GM12878 (cell line): ENCODE data around the gene SH2D5. TPM values are rescaled to one million over a fixed set of nuclear protein-coding genes. Genes with fewer than 3 reads are reported as not detected.

Source experiments
- ATAC-seq: fragments of 200-7000 bp; cut with Tn5 transposase; 3 replicates; pipeline ENCODE4 v1.9.1; 2020; ENCODE audit warnings: mild to moderate bottlenecking, moderate library complexity
- BruUV-seq: library from RNA; stranded (reverse); fragments of 400-500 nt; replicated peaks from 2 replicates; lab custom pipeline; 2021; lab: Mats Ljungman, UMichigan
- CTCF ChIA-PET: fragments of 300-600 bp; sonication (Branson Sonifier 250); formaldehyde crosslinking; extraction: SDS; loops from one replicate; lab custom pipeline; 2021; ENCODE audit warnings: inconsistent platforms; lab: Yijun Ruan, JAX
- POLR2A ChIA-PET: fragments of 350-600 bp; formaldehyde crosslinking; extraction: SDS; loops from one replicate; lab custom pipeline; 2021; ENCODE audit warnings: inconsistent platforms; lab: Charles Lee
- RAD21 ChIA-PET: fragments of 300-600 bp; sonication (Branson Sonifier 250); formaldehyde crosslinking; loops from one replicate; lab custom pipeline; 2023; ENCODE audit warnings: antibody characterized with exemption; ENCODE audit not compliant: unreplicated experiment; lab: Charles Lee
- SMC1A ChIA-PET: fragments of 300-600 bp; sonication (Branson Sonifier 250); formaldehyde crosslinking; loops from one replicate; lab custom pipeline; 2023; ENCODE audit not compliant: unreplicated experiment, uncharacterized antibody; lab: Charles Lee
- DNase-seq: peaks from one replicate; pipeline ENCODE4 v3.0.0-alpha.2; 2011; ENCODE audit warnings: low read depth, low spot score
- FAIRE-seq: peaks from 3 replicates; lab custom pipeline; 2011; peaks lifted over from hg19 to GRCh38; lab: Jason Lieb, UNC
- H2AFZ ChIP-seq: 2 replicates; pipeline ENCODE4 v1.6.0; 2011; ENCODE audit warnings: low read depth, low read length, control low read depth; ENCODE audit not compliant: control insufficient read depth
- H3K27ac ChIP-seq: 2 replicates; pipeline ENCODE4 v1.5.1; 2011; ENCODE audit warnings: control low read depth; ENCODE audit not compliant: control insufficient read depth, insufficient read depth
- H3K27me3 ChIP-seq, 2 experiments: replicated peaks in 1 of 2; 2 replicates each; pipeline versions ENCODE4 v1.6.0 to v1.6.1; 2011; ENCODE audit warnings: low read length in 1 of 2; ENCODE audit not compliant: control insufficient read depth in 2 of 2, insufficient read depth in 2 of 2
- H3K36me3 ChIP-seq, 2 experiments: 2 replicates each; pipeline ENCODE4 v1.5.1; 2011; ENCODE audit warnings: low read length in 1 of 2; ENCODE audit not compliant: control insufficient read depth in 2 of 2, insufficient read depth in 2 of 2
- H3K4me1 ChIP-seq: 2 replicates; pipeline ENCODE4 v1.6.1; 2011; ENCODE audit warnings: mild to moderate bottlenecking, low read length, moderate library complexity, mixed read lengths; ENCODE audit not compliant: control insufficient read depth, insufficient read depth
- H3K4me2 ChIP-seq: 2 replicates; pipeline ENCODE4 v1.6.0; 2011; ENCODE audit warnings: control low read depth; ENCODE audit not compliant: control insufficient read depth, insufficient read depth
- H3K4me3 ChIP-seq: fragments of 200-600 bp; sonication (generic); 2 replicates; pipeline ENCODE4 v1.5.1; 2016
- H3K79me2 ChIP-seq: 2 replicates; pipeline ENCODE4 v1.6.0; 2011; ENCODE audit warnings: low read length; ENCODE audit not compliant: control insufficient read depth, insufficient read depth
- H3K9ac ChIP-seq: 2 replicates; pipeline ENCODE4 v1.8.0; 2011; ENCODE audit warnings: low read length, control low read depth, mixed read lengths; ENCODE audit not compliant: control insufficient read depth, insufficient read depth
- H3K9me3 ChIP-seq: replicated peaks from 3 replicates; pipeline ENCODE4 v1.5.1; 2011; ENCODE audit warnings: mild to moderate bottlenecking, low read length; ENCODE audit not compliant: control insufficient read depth, insufficient read depth
- H4K20me1 ChIP-seq: 2 replicates; pipeline ENCODE4 v1.6.0; 2011; ENCODE audit not compliant: control insufficient read depth, insufficient read depth
- BCL11A ChIP-seq: IDR thresholded peaks from 2 replicates; pipeline ENCODE4 v1.6.1; 2011; ENCODE audit warnings: low read depth, low read length
- CHD2 ChIP-seq: IDR thresholded peaks from 2 replicates; pipeline ENCODE4 v1.6.1; 2011; ENCODE audit warnings: low read depth, low read length, improper control_type of control experiment, borderline replicate concordance
- CREB1 ChIP-seq: IDR thresholded peaks from 2 replicates; pipeline ENCODE4 v1.6.1; 2012; ENCODE audit warnings: low read depth, mild to moderate bottlenecking, inconsistent platforms
- DPF2 ChIP-seq: fragments of 450-650 bp; IDR thresholded peaks from 2 replicates; pipeline ENCODE4 v1.6.1; 2017; ENCODE audit warnings: mild to moderate bottlenecking
- FOXM1 ChIP-seq: IDR thresholded peaks from 2 replicates; pipeline ENCODE4 v1.6.1; 2012; ENCODE audit warnings: low read depth, mild to moderate bottlenecking, inconsistent platforms, low read length, moderate library complexity
- GABPA ChIP-seq: IDR thresholded peaks from 2 replicates; pipeline ENCODE4 v1.6.1; 2014; ENCODE audit warnings: antibody characterized with exemption, low read depth, mild to moderate bottlenecking, inconsistent platforms
- KAT2A ChIP-seq: conservative IDR thresholded peaks from 2 replicates; pipeline ENCODE4 v1.6.1; 2011; ENCODE audit warnings: low read depth, low read length; ENCODE audit not compliant: control insufficient read depth
- MEF2A ChIP-seq: IDR thresholded peaks from 2 replicates; pipeline ENCODE4 v1.6.1; 2011; ENCODE audit warnings: low read depth, mild to moderate bottlenecking, low read length, moderate library complexity; ENCODE audit not compliant: insufficient read depth
- NFXL1 ChIP-seq: fragments of 450-650 bp; IDR thresholded peaks from 2 replicates; pipeline ENCODE4 v1.6.1; 2017; ENCODE audit warnings: antibody characterized with exemption, mild to moderate bottlenecking, borderline replicate concordance
- RELA ChIP-seq: fragments of 450-650 bp; IDR thresholded peaks from 2 replicates; pipeline ENCODE4 v1.8.0; 2014; ENCODE audit warnings: borderline replicate concordance; ENCODE audit not compliant: partially characterized antibody
- STAT1 ChIP-seq: fragments of 450-650 bp; conservative IDR thresholded peaks from 2 replicates; pipeline ENCODE4 v1.6.1; 2014; ENCODE audit warnings: antibody characterized with exemption, mild to moderate bottlenecking
- WGBS: methylation state at CpG from one replicate; pipeline ENCODE4 v1.1.6; 2016; ENCODE audit warnings: low lambda C conversion rate; ENCODE audit not compliant: insufficient replicate concordance, insufficient coverage; ENCODE audit errors: missing lambda C conversion rate; 5-methylcytosine and 5-hydroxymethylcytosine counted together
- in situ Hi-C: fragments of 300-500 bp; cut with MboI; formaldehyde crosslinking; loops from 9 replicates; pipeline ENCODE4 v1.14.3; 2018; ENCODE audit warnings: mixed read lengths
- intact Hi-C: fragments of 100-400 bp; cut with micrococcal nuclease; formaldehyde crosslinking; loops from one replicate; pipeline ENCODE4 v1.14.2; 2022; ENCODE audit not compliant: unreplicated experiment
- polyA plus RNA-seq, 11 experiments: library from polyadenylated mRNA; depleted of rRNA in 4 of 11; unstranded in 6 of 11; stranded (reverse) in 5 of 11; fragments of >200 nt; fragmentation: Nextera tagmentation in 4 of 11; fragmentation: Illumina TruSeq in 1 of 11; extraction: Ambion mirVana in 4 of 11; extraction: Trizol in 1 of 11; gene quantifications; 1 replicate in 1 of 11; 2 replicates in 10 of 11; pipeline versions ENCODE4 v1.2.1 to v1.2.3, GENCODE V29; 2011 to 2016; ENCODE audit warnings: inconsistent platforms in 2 of 11, missing spikeins in 2 of 11, low read depth in 1 of 11
- total RNA-seq, 4 experiments: library from RNA; depleted of rRNA in 3 of 4; stranded (reverse); fragments of >200 nt in 3 of 4; fragmentation: Illumina TruSeq in 1 of 4; extraction: Trizol in 1 of 4; gene quantifications; 2 replicates each; pipeline versions ENCODE4 v1.2.1 to v1.2.3, GENCODE V29; 2013 to 2021
- TF ChIP-seq, protein P1 (sequence below): IDR thresholded peaks from 2 replicates; pipeline ENCODE4 v1.6.1; 2011; ENCODE audit warnings: borderline replicate concordance, low read depth, mild to moderate bottlenecking, moderate library complexity, low read length; ENCODE audit not compliant: insufficient read depth, poor library complexity, severe bottlenecking
- TF ChIP-seq, protein P2 (sequence below), 3 experiments: IDR thresholded peaks in 2 of 3; conservative IDR thresholded peaks in 1 of 3; 2 replicates each; pipeline ENCODE4 v1.5.1; 2011; ENCODE audit warnings: low read depth in 3 of 3, low read length in 3 of 3, mild to moderate bottlenecking in 3 of 3, control low read depth in 2 of 3, moderate library complexity in 2 of 3, inconsistent platforms in 1 of 3, mixed read lengths in 1 of 3; ENCODE audit not compliant: control insufficient read depth in 2 of 3, insufficient read depth in 1 of 3; ENCODE audit errors: extremely low read depth in 1 of 3
- TF ChIP-seq, protein P3 (sequence below): fragments of 450-650 bp; IDR thresholded peaks from 2 replicates; pipeline ENCODE4 v1.6.1; 2017; ENCODE audit warnings: antibody characterized with exemption, mild to moderate bottlenecking, moderate library complexity
- TF ChIP-seq, protein P4 (sequence below): fragments of 450-650 bp; conservative IDR thresholded peaks from 2 replicates; pipeline ENCODE4 v1.6.1; 2017; ENCODE audit warnings: mild to moderate bottlenecking, moderate library complexity

SH2D5 gene
- total and polyA plus RNA-seq, 10 of the 15 experiments (the other 5 are each of a cell fraction or from before 2014, with no cell fraction given), result 0.03 to 0.62 (median 0.20) TPM; not detected in 3

DNA sequence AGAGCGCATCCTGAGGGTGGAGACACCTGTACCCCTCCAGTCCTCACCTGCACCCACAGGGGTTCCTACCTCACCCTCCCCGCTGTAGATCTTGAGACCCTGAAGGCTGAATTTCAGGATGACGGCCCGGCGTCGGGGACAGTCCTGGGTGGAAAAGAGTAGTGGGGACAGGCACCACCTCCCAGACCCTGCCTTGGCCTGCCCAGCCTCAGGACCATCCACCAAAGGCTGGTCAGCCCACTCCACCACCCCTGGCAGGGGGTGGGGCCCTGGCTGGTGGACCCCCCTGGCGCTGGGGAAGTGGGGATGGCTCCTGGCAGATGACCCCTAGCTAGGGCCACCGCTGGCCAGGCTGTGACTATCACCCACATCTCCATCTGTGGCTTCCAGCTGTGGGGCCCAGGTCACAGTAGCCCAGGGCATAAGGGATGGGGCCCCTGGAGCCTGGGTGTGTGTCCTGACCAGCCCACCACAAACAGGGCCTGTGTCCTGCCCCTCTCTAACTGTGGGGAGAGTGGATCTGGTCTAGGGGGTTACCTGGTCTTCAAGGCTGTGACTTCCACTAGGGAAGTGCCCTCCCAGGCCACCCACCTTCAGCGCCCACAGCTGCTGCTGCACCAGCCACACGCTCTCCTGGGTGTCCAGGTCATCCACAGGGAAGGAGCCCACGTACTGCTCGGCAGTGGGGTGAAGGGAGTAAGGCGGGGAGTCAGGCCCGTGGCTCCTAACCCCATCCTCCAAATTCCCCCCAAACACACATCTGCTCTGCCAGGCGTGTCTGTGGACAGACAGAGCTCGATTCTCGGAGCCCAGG lies 5.4 kb downstream of the SH2D5 start:
- ChIA-PET CTCF (interaction anchor here (1.0 to 2.1 kb wide), 2 partner anchors 30 to 89 kb away, joined by 3 to 8 read pairs; no protein-coding TSS in a partner anchor), POLR2A (no interaction called here), RAD21 (no interaction called here), SMC1A (no interaction called here)
- FAIRE-seq, result no peak
- DNase-seq, result no peak
- Histone ChIP-seq H2AFZ (no peak overlapping the region), H3K4me3 (no peak overlapping the region), H3K4me2 (no peak overlapping the region), H3K9me3 (no peaks in the 10 kb centered on the region), H3K9ac (no peak overlapping the region), H3K27ac (no peak overlapping the region), H3K4me1 (no peaks in the 10 kb centered on the region), H3K36me3 (no peaks in the 10 kb centered on the region), H3K27me3 (peaks cover 8 to 9% of the 10 kb centered on the region in 2 experiments; a peak in 3 of 4 replicates), H3K79me2 (no peaks in the 10 kb centered on the region), H4K20me1 (0 out of 2 replicates have a peak, but pooled peaks cover 2% of the 10 kb centered on the region)
- BruUV-seq, result no TSS peak
- no peak for ATAC-seq
- in situ Hi-C loops, result no loop called here
- WGBS, result 47% methylated on average over 17 of the region's 17 CpGs
- intact Hi-C loops, result no loop called here
- TF ChIP-seq, protein P1, sequence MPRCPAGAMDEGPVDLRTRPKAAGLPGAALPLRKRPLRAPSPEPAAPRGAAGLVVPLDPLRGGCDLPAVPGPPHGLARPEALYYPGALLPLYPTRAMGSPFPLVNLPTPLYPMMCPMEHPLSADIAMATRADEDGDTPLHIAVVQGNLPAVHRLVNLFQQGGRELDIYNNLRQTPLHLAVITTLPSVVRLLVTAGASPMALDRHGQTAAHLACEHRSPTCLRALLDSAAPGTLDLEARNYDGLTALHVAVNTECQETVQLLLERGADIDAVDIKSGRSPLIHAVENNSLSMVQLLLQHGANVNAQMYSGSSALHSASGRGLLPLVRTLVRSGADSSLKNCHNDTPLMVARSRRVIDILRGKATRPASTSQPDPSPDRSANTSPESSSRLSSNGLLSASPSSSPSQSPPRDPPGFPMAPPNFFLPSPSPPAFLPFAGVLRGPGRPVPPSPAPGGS, result no peak
- TF ChIP-seq BCL11A (no peak), FOXM1 (no peak), DPF2 (no peak), CREB1 (no peak), KAT2A (no peak), STAT1 (no peak), NFXL1 (no peak), MEF2A (no peak), CHD2 (no peak), GABPA (no peak), RELA (no peak)
- TF ChIP-seq, protein P2, sequence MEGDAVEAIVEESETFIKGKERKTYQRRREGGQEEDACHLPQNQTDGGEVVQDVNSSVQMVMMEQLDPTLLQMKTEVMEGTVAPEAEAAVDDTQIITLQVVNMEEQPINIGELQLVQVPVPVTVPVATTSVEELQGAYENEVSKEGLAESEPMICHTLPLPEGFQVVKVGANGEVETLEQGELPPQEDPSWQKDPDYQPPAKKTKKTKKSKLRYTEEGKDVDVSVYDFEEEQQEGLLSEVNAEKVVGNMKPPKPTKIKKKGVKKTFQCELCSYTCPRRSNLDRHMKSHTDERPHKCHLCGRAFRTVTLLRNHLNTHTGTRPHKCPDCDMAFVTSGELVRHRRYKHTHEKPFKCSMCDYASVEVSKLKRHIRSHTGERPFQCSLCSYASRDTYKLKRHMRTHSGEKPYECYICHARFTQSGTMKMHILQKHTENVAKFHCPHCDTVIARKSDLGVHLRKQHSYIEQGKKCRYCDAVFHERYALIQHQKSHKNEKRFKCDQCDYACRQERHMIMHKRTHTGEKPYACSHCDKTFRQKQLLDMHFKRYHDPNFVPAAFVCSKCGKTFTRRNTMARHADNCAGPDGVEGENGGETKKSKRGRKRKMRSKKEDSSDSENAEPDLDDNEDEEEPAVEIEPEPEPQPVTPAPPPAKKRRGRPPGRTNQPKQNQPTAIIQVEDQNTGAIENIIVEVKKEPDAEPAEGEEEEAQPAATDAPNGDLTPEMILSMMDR (IDR thresholded peaks at IDR 0.05 in 2 of 3, conservative IDR thresholded peaks at IDR 0.05 in 1 of 3; ENCODE audit: control insufficient read depth in 2 of 3, extremely low read depth in 1 of 3, insufficient read depth in 1 of 3, low read depth in 3 of 3, low read length in 3 of 3), result no peak
- TF ChIP-seq, protein P3, sequence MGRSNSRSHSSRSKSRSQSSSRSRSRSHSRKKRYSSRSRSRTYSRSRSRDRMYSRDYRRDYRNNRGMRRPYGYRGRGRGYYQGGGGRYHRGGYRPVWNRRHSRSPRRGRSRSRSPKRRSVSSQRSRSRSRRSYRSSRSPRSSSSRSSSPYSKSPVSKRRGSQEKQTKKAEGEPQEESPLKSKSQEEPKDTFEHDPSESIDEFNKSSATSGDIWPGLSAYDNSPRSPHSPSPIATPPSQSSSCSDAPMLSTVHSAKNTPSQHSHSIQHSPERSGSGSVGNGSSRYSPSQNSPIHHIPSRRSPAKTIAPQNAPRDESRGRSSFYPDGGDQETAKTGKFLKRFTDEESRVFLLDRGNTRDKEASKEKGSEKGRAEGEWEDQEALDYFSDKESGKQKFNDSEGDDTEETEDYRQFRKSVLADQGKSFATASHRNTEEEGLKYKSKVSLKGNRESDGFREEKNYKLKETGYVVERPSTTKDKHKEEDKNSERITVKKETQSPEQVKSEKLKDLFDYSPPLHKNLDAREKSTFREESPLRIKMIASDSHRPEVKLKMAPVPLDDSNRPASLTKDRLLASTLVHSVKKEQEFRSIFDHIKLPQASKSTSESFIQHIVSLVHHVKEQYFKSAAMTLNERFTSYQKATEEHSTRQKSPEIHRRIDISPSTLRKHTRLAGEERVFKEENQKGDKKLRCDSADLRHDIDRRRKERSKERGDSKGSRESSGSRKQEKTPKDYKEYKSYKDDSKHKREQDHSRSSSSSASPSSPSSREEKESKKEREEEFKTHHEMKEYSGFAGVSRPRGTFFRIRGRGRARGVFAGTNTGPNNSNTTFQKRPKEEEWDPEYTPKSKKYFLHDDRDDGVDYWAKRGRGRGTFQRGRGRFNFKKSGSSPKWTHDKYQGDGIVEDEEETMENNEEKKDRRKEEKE, result no peak
- TF ChIP-seq, protein P4, sequence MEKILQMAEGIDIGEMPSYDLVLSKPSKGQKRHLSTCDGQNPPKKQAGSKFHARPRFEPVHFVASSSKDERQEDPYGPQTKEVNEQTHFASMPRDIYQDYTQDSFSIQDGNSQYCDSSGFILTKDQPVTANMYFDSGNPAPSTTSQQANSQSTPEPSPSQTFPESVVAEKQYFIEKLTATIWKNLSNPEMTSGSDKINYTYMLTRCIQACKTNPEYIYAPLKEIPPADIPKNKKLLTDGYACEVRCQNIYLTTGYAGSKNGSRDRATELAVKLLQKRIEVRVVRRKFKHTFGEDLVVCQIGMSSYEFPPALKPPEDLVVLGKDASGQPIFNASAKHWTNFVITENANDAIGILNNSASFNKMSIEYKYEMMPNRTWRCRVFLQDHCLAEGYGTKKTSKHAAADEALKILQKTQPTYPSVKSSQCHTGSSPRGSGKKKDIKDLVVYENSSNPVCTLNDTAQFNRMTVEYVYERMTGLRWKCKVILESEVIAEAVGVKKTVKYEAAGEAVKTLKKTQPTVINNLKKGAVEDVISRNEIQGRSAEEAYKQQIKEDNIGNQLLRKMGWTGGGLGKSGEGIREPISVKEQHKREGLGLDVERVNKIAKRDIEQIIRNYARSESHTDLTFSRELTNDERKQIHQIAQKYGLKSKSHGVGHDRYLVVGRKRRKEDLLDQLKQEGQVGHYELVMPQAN, result no peak
